GM18870 (cell line): ENCODE data around the gene SMARCB1.

Experiments
- ATAC-seq: cut with Tn5 transposase; IDR thresholded peaks from one replicate; pipeline ENCODE4 v1.9.1; 2021; ENCODE audit warnings: moderate library complexity; ENCODE audit not compliant: unreplicated experiment

The SMARCB1 gene

DNA sequence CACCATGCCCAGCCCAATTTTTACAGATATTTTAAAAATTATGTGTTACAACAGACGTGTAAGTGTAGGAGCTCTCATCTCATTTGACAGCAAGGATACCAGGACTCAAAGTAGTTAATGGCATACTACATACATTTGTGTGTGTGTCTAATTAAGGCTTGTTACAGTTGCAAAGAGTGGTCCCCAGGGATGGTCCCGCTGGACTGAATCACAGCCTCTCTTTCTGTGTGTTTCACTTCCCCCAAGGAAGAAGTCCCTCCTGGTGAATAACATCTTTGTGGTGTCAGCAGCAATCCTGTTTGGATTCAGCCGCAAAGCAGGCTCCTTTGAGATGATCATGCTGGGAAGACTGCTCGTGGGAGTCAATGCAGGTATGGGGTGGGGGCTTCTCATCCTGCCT is 88.1 kb downstream of the SMARCB1 start:
- no peak for ATAC-seq

DNA sequence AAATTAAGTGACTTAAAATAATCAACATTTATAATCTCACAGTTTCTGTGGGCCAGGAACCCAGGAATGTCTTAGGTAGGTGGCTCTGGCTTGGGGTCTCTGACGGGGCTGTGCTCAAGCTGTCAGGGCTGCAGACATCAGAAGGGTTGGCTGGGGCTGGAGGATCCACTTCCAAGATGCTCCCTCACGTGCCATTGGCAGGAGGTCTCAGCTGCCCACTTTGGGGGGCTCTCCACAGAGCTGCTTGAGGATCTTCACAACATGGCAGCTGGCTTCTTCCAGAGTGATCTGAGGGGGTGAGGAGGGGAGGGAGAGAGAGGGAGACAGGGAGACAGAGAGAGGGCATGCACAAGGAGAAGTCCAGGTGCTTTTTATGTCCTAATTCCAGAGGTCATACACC is 89.0 kb downstream of the SMARCB1 start:
- no peak for ATAC-seq

GRCh38 chr22:23877566-23877965 is 90.8 kb downstream of the SMARCB1 start:
- ATAC-seq = no peak

- no peak for ATAC-seq
These were observed 91.5 kb downstream of the SMARCB1 start for GRCh38 chr22:23878219-23878618.

GRCh38 chr22:23882370-23882769 is 95.6 kb downstream of the SMARCB1 start:
- no peak for ATAC-seq

GRCh38 chr22:23883658-23884057 is 96.9 kb downstream of the SMARCB1 start:
- no peak for ATAC-seq

DNA sequence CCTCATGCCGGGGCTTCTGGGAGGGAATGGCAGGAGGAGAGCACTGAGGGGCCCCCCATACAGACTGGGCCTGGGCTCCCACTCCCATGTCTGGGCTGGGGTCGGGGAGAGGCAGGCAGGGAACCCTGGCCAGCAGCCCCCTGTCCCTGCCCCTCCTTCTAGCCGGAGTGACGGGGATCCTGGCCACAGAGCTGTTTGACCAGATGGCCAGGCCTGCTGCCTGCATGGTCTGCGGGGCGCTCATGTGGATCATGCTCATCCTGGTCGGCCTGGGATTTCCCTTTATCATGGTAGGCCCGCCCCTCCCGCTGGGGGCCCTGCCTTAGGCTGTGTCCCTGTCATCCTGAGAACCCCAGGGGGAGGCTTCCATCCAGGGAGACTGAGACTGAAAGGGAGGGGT is 97.4 kb downstream of the SMARCB1 start:
- no peak for ATAC-seq
